Body of pancreas (tissue), 4 donors: ENCODE results near the gene EXO5. TPM values are rescaled to one million over a fixed set of nuclear protein-coding genes. Genes with fewer than 3 reads are reported as not detected.

Experiments
- ATAC-seq: fragments of 150-250 bp; one replicate; pipeline ENCODE4 v1.9.1; 2016
- DNase-seq, 4 donors: peaks; one replicate each; pipeline ENCODE4 v3.0.0-alpha.2; 2019
- H3K27ac ChIP-seq, 4 donors: fragments of 200-600 bp; sonication (generic); 1 replicate in 3 of 4; 2 replicates in 1 of 4; pipeline versions ENCODE4 v1.5.1 to v1.6.1; 2016 to 2019; ENCODE audit warnings: mild to moderate bottlenecking in 1 of 4, mixed read lengths in 1 of 4, moderate library complexity in 1 of 4
- H3K27me3 ChIP-seq, 2 donors: fragments of 200-600 bp; sonication (generic); one replicate each; pipeline ENCODE4 v1.6.0; 2016; ENCODE audit warnings: mild to moderate bottlenecking in 1 of 2
- H3K36me3 ChIP-seq, 2 donors: fragments of 200-600 bp; sonication (generic); replicated peaks in 1 of 2; 2 replicates each; pipeline ENCODE4 v1.5.1; 2016; ENCODE audit warnings: low read depth in 2 of 2; ENCODE audit not compliant: insufficient read depth in 1 of 2
- H3K4me1 ChIP-seq: fragments of 200-600 bp; sonication (generic); one replicate; pipeline ENCODE4 v1.6.0; 2016
- H3K4me3 ChIP-seq, 2 donors: fragments of 200-600 bp; sonication (generic); 1 replicate in 1 of 2; 2 replicates in 1 of 2; pipeline ENCODE4 v1.5.1; 2016 to 2019
- H3K9me3 ChIP-seq, 3 donors: fragments of 200-600 bp; sonication (generic); 1 replicate in 2 of 3; 2 replicates in 1 of 3; pipeline ENCODE4 v1.5.1; 2016
- POLR2A ChIP-seq, 3 donors: fragments of 450-650 bp; IDR thresholded peaks; one replicate each; pipeline ENCODE4 v1.6.1; 2016; ENCODE audit warnings: antibody characterized with exemption in 3 of 3, mild to moderate bottlenecking in 2 of 3
- WGBS, 2 donors: methylation state at CpG; one replicate each; pipeline ENCODE4 v1.1.5; 2017; 5-methylcytosine and 5-hydroxymethylcytosine counted together
- intact Hi-C: fragments of 100-400 bp; cut with DNase I; formaldehyde crosslinking; loops from one replicate; pipeline ENCODE4 v1.15.1; 2023
- total RNA-seq, 2 donors: library from RNA; depleted of rRNA; stranded (reverse); fragments of >200 nt; gene quantifications; one replicate each; pipeline ENCODE4 v1.1.0, GENCODE V29; 2016
- TF ChIP-seq, protein P1 (sequence below), 7 experiments: fragments of 450-650 bp in 4 of 7; fragments of 200-600 bp in 3 of 7; sonication (generic) in 3 of 7; IDR thresholded peaks; one replicate each; pipeline ENCODE4 v1.5.1; 2016 to 2019; ENCODE audit warnings: antibody characterized with exemption in 7 of 7

The EXO5 gene
- total RNA-seq, 2 donors from 2014 or later, result 5.2 to 12.9 TPM

DNA sequence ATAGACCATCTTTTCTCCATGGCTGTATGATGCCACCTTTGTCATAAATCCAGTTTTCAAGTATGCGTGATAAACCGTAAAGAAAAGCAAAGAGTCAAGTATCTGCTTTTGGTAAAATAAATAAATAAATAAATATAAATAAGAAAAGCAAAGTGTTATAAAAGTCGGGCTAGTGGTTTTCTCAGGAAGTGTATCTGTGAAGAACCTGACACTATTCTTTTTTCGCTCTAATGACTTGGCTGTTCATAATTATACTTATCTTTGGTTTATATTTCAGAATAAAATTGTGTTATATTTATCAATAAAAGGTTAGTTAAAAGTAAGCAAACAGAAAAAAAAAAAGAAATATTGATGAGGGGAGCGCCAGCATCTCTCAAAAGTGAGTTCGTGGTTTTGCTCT, 594 bp upstream of the EXO5 start:
- Histone ChIP-seq H3K27me3 (no peaks in the 10 kb centered on the region), H3K9me3 (peaks cover 0 to 7% (median 0%) of the 10 kb centered on the region in 3 donors), H3K27ac (peak overlapping the region in 3 of 4 donors; percentile 46 to 77 (median 73)), H3K4me3 (peak overlapping the region; percentile 16 to 77), H3K36me3 (peaks cover 0 to 2% of the 10 kb centered on the region in 2 donors), H3K4me1 (peaks cover 7% of the 10 kb centered on the region)
- WGBS, 2 donors, result 60 to 65% methylated on average over 6 of the region's 6 CpGs
- ATAC-seq (no peak), DNase-seq (no peak)
- TF ChIP-seq POLR2A (IDR thresholded peaks at IDR 0.05), result no peak
- TF ChIP-seq, protein P1, sequence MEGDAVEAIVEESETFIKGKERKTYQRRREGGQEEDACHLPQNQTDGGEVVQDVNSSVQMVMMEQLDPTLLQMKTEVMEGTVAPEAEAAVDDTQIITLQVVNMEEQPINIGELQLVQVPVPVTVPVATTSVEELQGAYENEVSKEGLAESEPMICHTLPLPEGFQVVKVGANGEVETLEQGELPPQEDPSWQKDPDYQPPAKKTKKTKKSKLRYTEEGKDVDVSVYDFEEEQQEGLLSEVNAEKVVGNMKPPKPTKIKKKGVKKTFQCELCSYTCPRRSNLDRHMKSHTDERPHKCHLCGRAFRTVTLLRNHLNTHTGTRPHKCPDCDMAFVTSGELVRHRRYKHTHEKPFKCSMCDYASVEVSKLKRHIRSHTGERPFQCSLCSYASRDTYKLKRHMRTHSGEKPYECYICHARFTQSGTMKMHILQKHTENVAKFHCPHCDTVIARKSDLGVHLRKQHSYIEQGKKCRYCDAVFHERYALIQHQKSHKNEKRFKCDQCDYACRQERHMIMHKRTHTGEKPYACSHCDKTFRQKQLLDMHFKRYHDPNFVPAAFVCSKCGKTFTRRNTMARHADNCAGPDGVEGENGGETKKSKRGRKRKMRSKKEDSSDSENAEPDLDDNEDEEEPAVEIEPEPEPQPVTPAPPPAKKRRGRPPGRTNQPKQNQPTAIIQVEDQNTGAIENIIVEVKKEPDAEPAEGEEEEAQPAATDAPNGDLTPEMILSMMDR (IDR thresholded peaks at IDR 0.05), result no peak
- intact Hi-C loops, result no loop called here

DNA sequence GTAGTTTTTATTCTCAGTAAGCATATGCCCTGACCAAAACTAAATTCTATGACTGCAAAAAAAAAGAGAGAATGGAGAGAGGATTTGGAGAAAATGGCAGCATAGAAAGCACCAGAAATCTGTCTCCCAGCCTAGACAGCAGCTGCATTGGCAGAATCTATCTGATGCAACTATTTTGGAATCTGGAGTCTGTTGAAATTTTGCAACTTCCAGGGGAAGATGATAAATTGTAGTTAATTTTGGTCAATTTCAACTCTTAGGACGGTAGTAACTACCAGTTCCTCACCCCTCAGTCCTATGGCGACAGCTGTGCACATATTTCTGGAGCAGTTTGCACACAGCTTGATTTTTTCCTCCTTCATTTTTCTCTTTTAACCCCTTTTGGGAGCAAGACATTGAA, 10.9 kb downstream of the EXO5 start:
- WGBS, 2 donors, result 85 to 88% methylated on average over 2 of the region's 2 CpGs
- no peak for ATAC-seq
- Histone ChIP-seq H3K9me3 (peaks cover 0 to 16% (median 0%) of the 10 kb centered on the region in 3 donors), H3K4me3 (no peak overlapping the region), H3K4me1 (no peaks in the 10 kb centered on the region), H3K36me3 (no peaks in the 10 kb centered on the region), H3K27ac (no peak overlapping the region), H3K27me3 (no peaks in the 10 kb centered on the region)
- DNase-seq, result no peak
- no peak for TF ChIP-seq POLR2A (IDR thresholded peaks at IDR 0.05)
- TF ChIP-seq, protein P1 (IDR thresholded peaks at IDR 0.05), result no peak
- intact Hi-C loops, result no loop called here

DNA sequence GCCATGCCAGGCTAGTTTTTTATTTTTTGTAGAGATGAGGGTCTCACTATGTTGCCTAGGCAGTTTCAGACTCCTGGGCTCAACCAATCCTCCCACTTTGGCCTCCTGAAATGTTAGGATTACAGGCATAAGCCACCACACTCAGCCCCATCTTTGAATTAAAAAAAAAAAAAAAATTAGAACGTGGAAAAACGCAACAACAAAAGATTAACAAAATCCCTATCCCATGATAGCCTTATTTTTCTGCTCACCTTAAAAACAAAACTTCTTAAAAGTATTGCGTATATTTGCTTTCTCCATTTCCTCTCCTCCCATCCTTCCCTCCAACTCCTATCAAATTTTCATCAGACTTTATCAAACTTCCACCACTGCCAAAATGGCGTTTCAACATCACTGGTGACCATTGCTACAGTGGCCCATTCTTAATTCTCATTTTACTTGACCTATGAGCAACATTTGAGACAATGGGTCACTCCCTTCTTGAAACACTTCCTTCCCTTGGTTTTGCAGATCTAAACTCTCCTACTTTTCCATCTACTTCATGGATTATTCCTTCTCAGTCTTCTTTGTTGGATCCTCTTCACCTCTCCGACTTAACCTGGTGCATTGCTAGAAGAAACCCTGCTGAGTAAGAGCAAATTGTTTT, 22.3 kb downstream of the EXO5 start:
- Histone ChIP-seq H3K27ac (peak overlapping the region; percentile 79 to 92 (median 85)), H3K4me3 (peak overlapping the region in 1 of 2 donors; percentile 31), H3K4me1 (peaks cover 24% of the 10 kb centered on the region), H3K9me3 (no peaks in the 10 kb centered on the region), H3K36me3 (no peaks in the 10 kb centered on the region), H3K27me3 (no peaks in the 10 kb centered on the region)
- ATAC-seq (peak; percentile 12), DNase-seq (no peak)
- 26 to 33% methylated on average over 5 of the region's 5 CpGs for WGBS, 2 donors
- intact Hi-C loops, result no loop called here
- TF ChIP-seq, protein P1 (IDR thresholded peaks at IDR 0.05), result no peak
- no peak for TF ChIP-seq POLR2A (IDR thresholded peaks at IDR 0.05)

DNA sequence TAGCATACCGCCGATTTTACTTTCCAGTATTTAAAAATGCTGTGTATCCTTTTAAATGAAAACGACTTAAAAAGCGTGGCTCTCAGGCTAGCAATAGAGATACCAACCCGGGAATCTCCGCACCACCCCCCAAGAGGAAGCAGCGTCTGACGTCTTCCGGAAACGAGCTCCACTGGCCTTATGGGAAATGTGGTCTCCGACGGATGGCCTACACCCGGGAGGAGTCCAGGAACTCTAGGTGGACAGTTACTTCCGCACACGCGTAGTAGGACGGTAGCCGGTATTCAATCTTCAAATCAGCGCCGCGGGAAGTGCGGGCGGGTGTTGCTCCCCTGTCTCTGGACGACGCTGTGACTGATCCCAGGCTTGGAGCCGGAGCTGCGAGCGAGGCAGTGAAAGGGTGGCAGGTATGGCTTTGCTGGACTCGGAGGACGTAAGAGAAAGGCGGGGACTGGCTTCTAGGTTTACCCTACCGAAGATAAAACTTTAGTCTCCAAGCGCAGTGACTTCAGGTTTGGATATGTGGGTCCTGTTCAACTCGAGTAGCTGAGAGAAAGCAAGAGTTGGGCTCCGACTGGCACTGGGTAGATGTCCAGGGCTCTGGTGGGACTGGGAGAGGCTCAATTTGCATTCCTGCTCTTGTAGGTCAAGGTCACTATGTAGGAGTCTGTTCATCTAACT, 23.0 kb downstream of the EXO5 start, which contains the start of gene ZNF684:
Gene ZNF684, plus strand, starts transcription at position 257 of the 681 bp plus-strand sequence. CDS start 1,530 bp downstream, outside the sequence.
- DNase-seq (peak; percentile 80 to 91 (median 84)), ATAC-seq (peak; percentile 94)
- peaks cover 24% of the 10 kb centered on the region for H3K4me1 ChIP-seq
- no peaks in the 10 kb centered on the region for H3K27me3 ChIP-seq
- H3K36me3 ChIP-seq, result no peaks in the 10 kb centered on the region
- 1 to 2% methylated on average over 17 to 35 of the region's 35 CpGs for WGBS, 2 donors
- peak within 1 kb of the TSS; percentile 31 to 55 for H3K4me3 ChIP-seq
- TF ChIP-seq POLR2A (IDR thresholded peaks at IDR 0.05), result peak in 2 of 3 donors; percentile 60 to 66
- TF ChIP-seq, protein P1 (IDR thresholded peaks at IDR 0.05), result no peak
- H3K9me3 ChIP-seq, result no peaks in the 10 kb centered on the region
- intact Hi-C loops, result no loop called here
- peak within 1 kb of the TSS; percentile 79 to 92 (median 85) for H3K27ac ChIP-seq
